HG02588 (cell line): ENCODE results near the gene DDX27.

Experiments used
- ATAC-seq: cut with Tn5 transposase; IDR thresholded peaks from one replicate; pipeline ENCODE4 v1.9.1; 2021; ENCODE audit warnings: mild to moderate bottlenecking, moderate library complexity; ENCODE audit not compliant: unreplicated experiment

Gene DDX27

GRCh38 chr20:49287555-49288249, 68.5 kb downstream of the DDX27 start:
- ATAC-seq: no peak

GRCh38 chr20:49288250-49288751, 69.1 kb downstream of the DDX27 start:
- ATAC-seq: no peak

DNA sequence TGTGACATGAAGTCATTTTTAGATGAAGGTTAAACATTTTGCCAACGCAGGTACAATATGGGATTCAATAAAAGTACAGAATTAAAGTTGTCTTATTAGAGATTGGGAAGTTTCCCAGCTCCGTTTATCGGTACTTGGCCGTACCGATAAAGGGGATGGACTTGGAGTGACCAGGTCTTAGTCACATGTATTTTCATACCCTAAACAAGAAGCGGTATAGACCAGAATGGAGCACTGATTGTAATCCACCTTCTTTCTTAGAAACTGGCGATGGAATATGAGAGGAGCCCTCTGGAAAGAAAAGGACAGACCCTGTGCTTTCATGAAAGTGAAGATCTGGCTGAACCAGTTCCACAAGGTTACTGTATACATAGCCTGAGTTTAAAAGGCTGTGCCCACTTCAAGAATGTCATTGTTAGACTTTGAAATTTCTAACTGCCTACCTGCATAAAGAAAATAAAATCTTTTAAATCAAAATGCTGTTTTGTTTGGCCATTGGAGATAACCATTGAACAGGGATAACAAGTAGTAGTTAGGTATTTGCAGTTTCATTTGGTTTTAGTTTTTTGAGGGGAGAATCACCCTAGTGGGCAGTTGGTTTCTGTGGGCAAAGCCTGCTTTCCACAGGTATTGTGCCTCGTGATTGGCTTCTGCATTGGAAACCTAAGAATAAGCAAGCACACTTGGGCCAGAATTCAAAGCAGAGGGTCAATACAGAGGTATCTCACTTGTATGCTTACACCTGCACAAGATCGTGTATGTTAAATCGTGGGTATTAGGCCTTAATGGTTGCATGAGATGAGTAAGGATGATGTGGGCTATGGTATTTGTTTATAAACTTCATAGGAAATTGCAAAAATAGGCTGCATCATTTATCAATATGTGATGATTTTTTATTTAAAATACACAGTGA, 69.8 kb downstream of the DDX27 start:
- no peak for ATAC-seq

DNA sequence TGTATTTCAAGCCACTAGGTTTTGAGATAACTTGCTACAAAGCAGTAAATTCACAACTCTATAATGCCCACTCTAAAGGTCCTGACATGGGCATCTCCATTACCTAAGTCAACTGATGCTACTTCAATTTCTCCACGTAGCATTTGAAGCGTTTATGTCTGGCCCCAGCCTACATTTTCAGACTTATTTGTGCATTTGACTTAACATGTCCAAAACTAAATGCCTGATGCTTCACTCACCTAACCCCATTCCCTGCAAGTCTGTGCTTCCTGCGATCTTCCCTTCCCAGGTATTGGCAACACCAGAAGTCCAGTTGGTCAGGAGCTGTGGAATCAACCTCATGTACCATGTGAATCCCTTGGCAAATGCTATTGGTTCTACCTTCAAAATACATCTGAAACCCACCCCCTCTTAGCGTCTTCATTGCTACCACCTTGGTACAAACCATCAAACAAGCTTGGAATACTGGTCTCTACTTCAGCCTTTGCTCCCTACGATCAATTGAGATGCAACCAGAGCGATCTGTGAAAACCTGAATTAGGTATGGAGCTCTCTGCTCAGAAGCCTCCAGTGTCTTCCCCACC, 71.5 kb downstream of the DDX27 start:
- ATAC-seq: no peak

DNA sequence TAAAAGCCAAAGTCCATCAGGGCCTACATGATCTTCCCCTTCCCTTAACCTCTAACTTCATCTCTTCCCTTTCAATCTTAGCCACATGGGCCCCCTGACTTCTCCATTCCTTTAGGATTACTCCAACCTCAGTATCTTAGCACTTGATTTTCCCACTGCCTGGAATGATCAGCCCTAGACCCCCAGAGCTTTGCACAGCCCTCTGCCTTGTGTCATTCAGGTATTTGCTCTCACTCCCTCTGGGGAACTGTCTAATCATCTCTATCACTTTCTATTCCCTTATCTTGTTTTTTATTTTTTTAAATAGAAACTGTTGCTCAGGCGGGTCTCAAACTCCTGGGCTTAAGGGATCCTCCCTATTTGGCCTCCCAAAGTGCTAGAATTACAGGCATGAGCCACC, 72.0 kb downstream of the DDX27 start:
- no peak for ATAC-seq

DNA sequence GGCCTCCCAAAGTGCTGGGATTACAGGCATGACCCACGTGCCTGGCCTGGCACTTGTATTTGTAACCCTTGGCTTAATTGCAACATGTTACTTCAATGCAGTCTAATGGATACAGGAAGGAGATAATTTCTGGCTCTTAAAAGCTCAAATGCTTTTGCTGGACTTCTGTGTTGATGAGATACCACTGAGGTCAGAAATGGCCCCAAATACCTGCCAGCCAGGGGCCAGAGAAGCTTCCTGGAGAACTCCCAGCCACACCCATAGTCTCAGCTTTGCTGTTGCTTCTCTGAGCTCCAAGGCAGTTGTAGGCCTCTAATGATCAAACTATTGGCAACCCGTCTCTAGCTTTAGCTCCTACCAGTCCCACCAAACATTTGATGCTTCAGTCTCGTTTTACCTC, 72.8 kb downstream of the DDX27 start:
- no peak for ATAC-seq

DNA sequence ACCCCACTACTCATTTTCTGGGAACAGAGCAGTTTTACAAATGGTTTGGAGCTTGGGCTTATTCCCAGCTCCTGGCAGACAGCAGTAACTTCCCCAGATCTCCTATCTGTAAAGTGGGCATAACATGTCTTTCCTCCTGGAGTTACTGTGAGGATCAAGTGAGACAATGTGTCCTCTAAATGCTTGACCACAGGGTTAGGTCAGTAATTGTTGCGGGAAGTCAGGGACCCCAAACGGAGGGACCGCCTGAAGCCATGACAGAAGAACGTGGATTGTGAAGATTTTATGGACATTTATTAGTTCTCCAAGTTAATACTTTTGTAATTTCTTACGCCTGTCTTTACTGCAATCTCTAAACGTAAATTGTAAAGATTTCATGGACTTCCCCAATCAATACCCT, 73.9 kb downstream of the DDX27 start:
- ATAC-seq: no peak
